ENCODE results near the gene NES.

NES gene

DNA sequence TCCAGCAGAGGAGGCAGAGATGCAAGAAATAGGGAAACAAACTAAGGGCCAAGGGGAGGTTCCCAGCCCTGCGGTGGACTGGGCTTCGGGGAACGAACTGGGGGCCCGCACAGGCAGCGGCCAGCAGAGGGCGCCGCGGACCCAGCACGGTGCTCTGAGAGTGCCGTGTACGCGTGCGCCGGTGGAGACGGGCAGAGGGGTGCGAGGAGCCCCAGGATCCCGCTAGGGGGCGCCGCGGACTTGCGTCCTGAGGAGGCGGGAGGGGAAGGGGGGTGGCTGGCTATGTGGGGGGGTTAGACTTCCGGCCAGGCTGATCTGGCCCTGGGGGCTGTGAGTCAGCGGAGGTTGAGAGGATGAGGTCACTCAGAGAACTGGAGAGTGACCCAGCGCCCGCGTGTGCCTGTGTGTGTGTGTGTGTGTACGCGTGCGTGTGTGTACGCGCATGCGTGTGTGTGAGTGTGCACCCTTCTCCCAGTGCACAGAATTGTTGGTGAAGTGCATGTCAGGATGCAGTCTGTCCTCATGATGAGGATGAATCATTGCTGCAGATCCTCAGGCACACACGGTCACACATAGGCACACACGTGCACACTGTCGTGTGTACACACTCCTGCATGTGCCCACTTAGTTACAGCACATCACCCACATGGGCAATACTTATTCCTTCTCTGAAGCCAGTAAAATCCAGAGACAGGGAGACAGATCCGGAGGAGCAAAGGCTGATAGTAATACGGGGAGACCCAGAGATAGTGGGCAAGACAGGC, 17.0 kb downstream of the NES start:
- Histone ChIP-seq H4K20me1 (ENCODE audit: insufficient read depth, low read length) (peaks cover 32% of the 10 kb centered on the region), H3K9me3 (replicated peaks; ENCODE audit: insufficient read depth, low read length) (no peaks in the 10 kb centered on the region), H3K27me3 (replicated peaks; ENCODE audit: insufficient read depth, low read length) (no peaks in the 10 kb centered on the region), H3K4me2 (ENCODE audit: low read depth, low read length) (peak overlapping the region; percentile 97), H3K79me2 (ENCODE audit: low read length) (peaks cover 65% of the 10 kb centered on the region), H3K9ac (ENCODE audit: low read length) (peak overlapping the region; percentile 79), H3K36me3 (replicated peaks; ENCODE audit: insufficient read depth, low read length) (no peaks in the 10 kb centered on the region), H3K9me2 (replicated peaks; ENCODE audit: insufficient read depth, low read length) (no peaks in the 10 kb centered on the region), H3F3A (ENCODE audit: insufficient read depth, low read length) (peaks cover 29% of the 10 kb centered on the region), H2AFZ (ENCODE audit: low read length) (peak overlapping the region; percentile 18; the same call in 1 of the 2 replicates), H3K27ac (ENCODE audit: low read length) (peak overlapping the region; percentile 81), H3K4me1 (ENCODE audit: low read length) (peaks cover 57% of the 10 kb centered on the region), H3K4me3 (ENCODE audit: low read length) (peak overlapping the region; percentile 87)
- TF ChIP-seq CTCF (IDR thresholded peaks at IDR 0.05; ENCODE audit: low read length) (peak; percentile 100), EZH2phosphoT487 (IDR thresholded peaks at IDR 0.05; ENCODE audit: low read length) (no peak)
- peak; percentile 99 for DNase-seq

- peak overlapping the region; percentile 97 for H3K4me2 ChIP-seq (ENCODE audit: low read depth, low read length)
- peak overlapping the region; percentile 87 for H3K4me3 ChIP-seq (ENCODE audit: low read length)
- H3K9me3 ChIP-seq (replicated peaks; ENCODE audit: insufficient read depth, low read length) = no peaks in the 10 kb centered on the region
- no peaks in the 10 kb centered on the region for H3K9me2 ChIP-seq (replicated peaks; ENCODE audit: insufficient read depth, low read length)
- no peak for DNase-seq
- no peak for TF ChIP-seq CTCF (IDR thresholded peaks at IDR 0.05; ENCODE audit: low read length)
- no peak for TF ChIP-seq EZH2 (optimal IDR thresholded peaks at IDR 0.05; ENCODE audit: low read depth, low read length)
- no peak for TF ChIP-seq EZH2phosphoT487 (IDR thresholded peaks at IDR 0.05; ENCODE audit: low read length)
- H3K79me2 ChIP-seq (ENCODE audit: low read length) = peaks cover 71% of the 10 kb centered on the region
- peaks cover 52% of the 10 kb centered on the region for H3K4me1 ChIP-seq (ENCODE audit: low read length)
- H3K27ac ChIP-seq (ENCODE audit: low read length) = no peak overlapping the region
- H3K36me3 ChIP-seq (replicated peaks; ENCODE audit: insufficient read depth, low read length) = no peaks in the 10 kb centered on the region
- no peaks in the 10 kb centered on the region for H3K27me3 ChIP-seq (replicated peaks; ENCODE audit: insufficient read depth, low read length)
- H3K9ac ChIP-seq (ENCODE audit: low read length) = peak overlapping the region; percentile 79
- peak overlapping the region; percentile 18; the same call in 1 of the 2 replicates for H2AFZ ChIP-seq (ENCODE audit: low read length)
- peaks cover 32% of the 10 kb centered on the region for H4K20me1 ChIP-seq (ENCODE audit: insufficient read depth, low read length)
- peaks cover 29% of the 10 kb centered on the region for H3F3A ChIP-seq (ENCODE audit: insufficient read depth, low read length)
These were observed 17.6 kb downstream of the NES start for GRCh38 chr1:156659661-156659987.

DNA sequence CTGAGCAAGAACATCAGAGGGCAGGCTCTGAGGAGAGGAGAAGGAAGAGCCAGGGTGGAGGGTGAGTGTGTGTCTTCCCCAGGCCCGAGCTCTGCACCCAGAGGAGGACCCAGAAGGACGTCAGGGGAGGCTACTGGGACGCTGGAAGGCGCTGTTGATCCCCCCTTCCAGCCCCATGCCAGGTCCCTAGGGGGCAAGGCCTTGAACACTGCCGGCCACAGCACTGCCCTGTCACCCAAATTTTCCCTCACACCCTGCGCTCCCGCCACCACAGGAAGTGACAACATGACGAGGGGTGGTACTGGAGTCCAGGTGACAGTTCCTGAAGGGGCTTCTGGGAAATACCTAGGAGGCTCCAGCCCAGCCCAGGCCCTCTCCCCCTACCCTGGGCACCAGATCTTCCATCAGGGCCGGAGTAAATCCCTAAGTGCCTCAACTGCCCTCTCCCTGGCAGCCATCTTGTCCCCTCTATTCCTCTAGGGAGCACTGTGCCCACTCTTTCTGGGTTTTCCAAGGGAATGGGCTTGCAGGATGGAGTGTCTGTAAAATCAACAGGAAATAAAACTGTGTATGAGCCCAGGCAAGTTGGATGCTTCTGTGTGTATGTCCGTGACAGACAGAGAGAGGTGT, 18.1 kb downstream of the NES start:
- peaks cover 37% of the 10 kb centered on the region for H4K20me1 ChIP-seq (ENCODE audit: insufficient read depth, low read length)
- no peak overlapping the region for H2AFZ ChIP-seq (ENCODE audit: low read length)
- H3K4me3 ChIP-seq (ENCODE audit: low read length) = peak overlapping the region; percentile 87
- no peak for DNase-seq
- no peaks in the 10 kb centered on the region for H3K9me3 ChIP-seq (replicated peaks; ENCODE audit: insufficient read depth, low read length)
- no peaks in the 10 kb centered on the region for H3K36me3 ChIP-seq (replicated peaks; ENCODE audit: insufficient read depth, low read length)
- H3K4me2 ChIP-seq (ENCODE audit: low read depth, low read length) = peak overlapping the region; percentile 97
- H3K27me3 ChIP-seq (replicated peaks; ENCODE audit: insufficient read depth, low read length) = no peaks in the 10 kb centered on the region
- peaks cover 29% of the 10 kb centered on the region for H3F3A ChIP-seq (ENCODE audit: insufficient read depth, low read length)
- TF ChIP-seq CTCF (IDR thresholded peaks at IDR 0.05; ENCODE audit: low read length) (no peak), EZH2phosphoT487 (IDR thresholded peaks at IDR 0.05; ENCODE audit: low read length) (no peak), EZH2 (optimal IDR thresholded peaks at IDR 0.05; ENCODE audit: low read depth, low read length) (no peak)
- peaks cover 77% of the 10 kb centered on the region for H3K79me2 ChIP-seq (ENCODE audit: low read length)
- H3K9me2 ChIP-seq (replicated peaks; ENCODE audit: insufficient read depth, low read length) = no peaks in the 10 kb centered on the region
- H3K4me1 ChIP-seq (ENCODE audit: low read length) = peaks cover 47% of the 10 kb centered on the region
- H3K9ac ChIP-seq (ENCODE audit: low read length) = peak overlapping the region; percentile 79; the same call in 1 of the 2 replicates
- H3K27ac ChIP-seq (ENCODE audit: low read length) = no peak overlapping the region

Measured in MM.1S (cell line).